Caco-2 (cell line): ENCODE measurements around the gene PNMA1. TPM values are rescaled to one million over a fixed set of nuclear protein-coding genes. Genes with fewer than 3 reads are reported as not detected.

ENCODE experiments used
- BruUV-seq: library from RNA; stranded (reverse); fragments of 400-500 nt; replicated peaks from 2 replicates; lab custom pipeline; 2021; lab: Mats Ljungman, UMichigan
- CTCF ChIA-PET: fragments of 300-600 bp; sonication (Branson Sonifier 250); formaldehyde crosslinking; loops from one replicate; lab custom pipeline; 2022; ENCODE audit warnings: antibody characterized with exemption; lab: Charles Lee
- POLR2A ChIA-PET: fragments of 300-600 bp; sonication (Branson Sonifier 250); formaldehyde crosslinking; loops from one replicate; lab custom pipeline; 2022; ENCODE audit warnings: antibody characterized with exemption; lab: Charles Lee
- DNase-seq, 2 experiments: peaks; one replicate each; pipeline versions ENCODE4 v3.0.0 to v3.0.0-alpha.2; 2020 to 2022
- H3K27me3 ChIP-seq: replicated peaks from 2 replicates; pipeline ENCODE4 v1.6.0; 2011; ENCODE audit warnings: low read length; ENCODE audit not compliant: control insufficient read depth, insufficient read depth
- H3K36me3 ChIP-seq: 2 replicates; pipeline ENCODE4 v1.5.1; 2011; ENCODE audit warnings: low read length; ENCODE audit not compliant: control insufficient read depth, insufficient read depth
- H3K4me1 ChIP-seq: fragments of 250-450 bp; sonication (Bioruptor Pico); 2 replicates; pipeline ENCODE4 v1.5.1; 2020; ENCODE audit warnings: mild to moderate bottlenecking
- H3K4me3 ChIP-seq: 2 replicates; pipeline ENCODE4 v1.5.1; 2011; ENCODE audit warnings: low read depth, mild to moderate bottlenecking, control low read depth, low read length
- H3K9me3 ChIP-seq: fragments of 250-450 bp; sonication (Bioruptor Pico); 2 replicates; pipeline ENCODE4 v1.5.1; 2020; ENCODE audit warnings: mild to moderate bottlenecking, moderate library complexity
- H3K27ac Mint-ChIP-seq: one replicate; pipeline ENCODE4 v1.8.0; 2022; ENCODE audit warnings: mixed read lengths; ENCODE audit not compliant: unreplicated experiment
- H3K27me3 Mint-ChIP-seq: one replicate; pipeline ENCODE4 v1.8.0; 2022; ENCODE audit warnings: mixed read lengths; ENCODE audit not compliant: insufficient read depth, unreplicated experiment
- H3K36me3 Mint-ChIP-seq: one replicate; pipeline ENCODE4 v1.8.0; 2022; ENCODE audit warnings: mild to moderate bottlenecking, mixed read lengths; ENCODE audit not compliant: insufficient read depth, unreplicated experiment
- H3K4me1 Mint-ChIP-seq: one replicate; pipeline ENCODE4 v1.8.0; 2022; ENCODE audit warnings: low read depth, mixed read lengths; ENCODE audit not compliant: unreplicated experiment
- H3K4me3 Mint-ChIP-seq: one replicate; pipeline ENCODE4 v1.8.0; 2022; ENCODE audit warnings: mild to moderate bottlenecking, moderate library complexity, mixed read lengths; ENCODE audit not compliant: unreplicated experiment
- H3K9me3 Mint-ChIP-seq: one replicate; pipeline ENCODE4 v1.8.0; 2022; ENCODE audit warnings: mixed read lengths; ENCODE audit not compliant: unreplicated experiment
- intact Hi-C: fragments of 100-400 bp; cut with micrococcal nuclease; formaldehyde crosslinking; loops from one replicate; pipeline ENCODE4 v1.10.0; 2022; ENCODE audit not compliant: unreplicated experiment
- total RNA-seq: library from RNA; stranded (reverse); gene quantifications from 2 replicates; pipeline ENCODE4 v1.2.3, GENCODE V29; 2022
- TF ChIP-seq, protein P1 (sequence below), 2 experiments: fragments of 200-600 bp in 1 of 2; IDR thresholded peaks; 1 replicate in 1 of 2; 2 replicates in 1 of 2; pipeline versions ENCODE4 v1.5.1 to v1.8.0; 2011 to 2022; ENCODE audit warnings: antibody characterized with exemption in 1 of 2, control low read depth in 1 of 2, inconsistent platforms in 1 of 2, low read depth in 1 of 2, low read length in 1 of 2, mild to moderate bottlenecking in 1 of 2, moderate library complexity in 1 of 2; ENCODE audit not compliant: insufficient read depth in 1 of 2, severe bottlenecking in 1 of 2, unreplicated experiment in 1 of 2

Gene PNMA1
- total RNA-seq, 1 experiment from 2014 or later = 38.8 TPM

DNA sequence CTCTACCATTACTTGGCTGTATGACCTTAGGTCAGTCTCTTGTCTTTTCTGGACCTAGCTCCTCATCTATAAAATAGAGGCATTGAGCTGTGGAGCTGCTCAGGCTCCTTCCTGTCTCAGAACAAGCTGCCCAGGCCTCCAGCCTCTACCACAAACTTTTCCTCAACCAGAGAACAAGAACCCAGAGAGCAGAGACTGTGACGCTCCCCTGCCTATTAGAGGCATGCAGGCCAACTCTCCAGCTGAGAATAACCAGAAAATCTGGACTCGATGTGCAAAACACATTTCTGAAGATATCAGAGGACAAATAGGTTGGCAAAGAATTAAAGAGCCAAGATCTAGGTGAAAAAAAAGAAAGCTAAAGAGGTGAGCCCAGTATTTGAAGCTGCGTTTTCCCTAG, 17.8 kb upstream of the PNMA1 start:
- Mint-ChIP-seq H3K27ac (no peak overlapping the region), H3K27me3 (no peaks in the 10 kb centered on the region), H3K4me1 (peaks cover 5% of the 10 kb centered on the region), H3K36me3 (peaks cover 71% of the 10 kb centered on the region), H3K4me3 (no peak overlapping the region), H3K9me3 (no peaks in the 10 kb centered on the region)
- DNase-seq = no peak
- intact Hi-C loops = no loop called here
- peaks cover 5% of the 10 kb centered on the region for H3K36me3 ChIP-seq
- H3K4me3 ChIP-seq = no peak overlapping the region
- H3K9me3 ChIP-seq = no peaks in the 10 kb centered on the region
- no peaks in the 10 kb centered on the region for H3K27me3 ChIP-seq
- ChIA-PET CTCF (interaction anchor here (1.0 to 4.2 kb wide), 3 partner anchors 11 to 27 kb away, joined by 3 to 30 read pairs (median 3); a partner anchor contains a TSS), POLR2A (interaction anchor here (1.0 kb wide), 1 partner anchor 26 kb away, joined by 3 read pairs; no protein-coding TSS in a partner anchor)
- H3K4me1 ChIP-seq = peaks cover 21% of the 10 kb centered on the region
- TF ChIP-seq, protein P1, sequence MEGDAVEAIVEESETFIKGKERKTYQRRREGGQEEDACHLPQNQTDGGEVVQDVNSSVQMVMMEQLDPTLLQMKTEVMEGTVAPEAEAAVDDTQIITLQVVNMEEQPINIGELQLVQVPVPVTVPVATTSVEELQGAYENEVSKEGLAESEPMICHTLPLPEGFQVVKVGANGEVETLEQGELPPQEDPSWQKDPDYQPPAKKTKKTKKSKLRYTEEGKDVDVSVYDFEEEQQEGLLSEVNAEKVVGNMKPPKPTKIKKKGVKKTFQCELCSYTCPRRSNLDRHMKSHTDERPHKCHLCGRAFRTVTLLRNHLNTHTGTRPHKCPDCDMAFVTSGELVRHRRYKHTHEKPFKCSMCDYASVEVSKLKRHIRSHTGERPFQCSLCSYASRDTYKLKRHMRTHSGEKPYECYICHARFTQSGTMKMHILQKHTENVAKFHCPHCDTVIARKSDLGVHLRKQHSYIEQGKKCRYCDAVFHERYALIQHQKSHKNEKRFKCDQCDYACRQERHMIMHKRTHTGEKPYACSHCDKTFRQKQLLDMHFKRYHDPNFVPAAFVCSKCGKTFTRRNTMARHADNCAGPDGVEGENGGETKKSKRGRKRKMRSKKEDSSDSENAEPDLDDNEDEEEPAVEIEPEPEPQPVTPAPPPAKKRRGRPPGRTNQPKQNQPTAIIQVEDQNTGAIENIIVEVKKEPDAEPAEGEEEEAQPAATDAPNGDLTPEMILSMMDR (IDR thresholded peaks at IDR 0.05; ENCODE audit: insufficient read depth in 1 of 2, low read depth in 1 of 2, low read length in 1 of 2, severe bottlenecking in 1 of 2, unreplicated experiment in 1 of 2) = no peak
- no TSS peak for BruUV-seq

DNA sequence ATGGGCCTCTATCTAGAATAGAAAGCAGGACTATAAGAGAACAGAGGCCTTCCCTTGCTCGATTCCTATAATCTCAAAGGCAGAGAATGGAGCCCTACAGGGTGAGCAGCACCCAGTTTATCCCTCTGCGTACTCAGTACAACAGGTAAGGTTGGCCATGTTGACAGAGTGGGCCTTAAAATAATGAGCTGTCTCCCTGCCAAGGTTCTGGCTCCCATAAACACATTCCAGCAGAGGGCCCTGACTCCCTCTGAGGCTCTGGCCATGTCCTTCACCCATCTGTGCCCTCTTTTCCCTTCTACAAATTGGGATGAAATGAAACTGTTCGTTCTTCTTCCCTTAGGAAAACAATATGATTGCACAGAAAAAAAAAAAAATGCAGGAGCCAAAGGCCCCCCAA, 16.9 kb upstream of the PNMA1 start:
- Mint-ChIP-seq H3K27me3 (no peaks in the 10 kb centered on the region), H3K27ac (no peak overlapping the region), H3K36me3 (peaks cover 67% of the 10 kb centered on the region), H3K4me3 (no peak overlapping the region), H3K4me1 (peaks cover 5% of the 10 kb centered on the region), H3K9me3 (no peaks in the 10 kb centered on the region)
- no peaks in the 10 kb centered on the region for H3K9me3 ChIP-seq
- no peaks in the 10 kb centered on the region for H3K27me3 ChIP-seq
- intact Hi-C loops = no loop called here
- BruUV-seq = no TSS peak
- DNase-seq = no peak
- POLR2A ChIA-PET = interaction anchor here (1.0 kb wide), 1 partner anchor 27 kb away, joined by 3 read pairs; no protein-coding TSS in a partner anchor
- H3K4me3 ChIP-seq = no peak overlapping the region
- CTCF ChIA-PET = interaction anchor here (0.6 to 4.2 kb wide), 4 partner anchors 12 to 219 kb away, joined by 3 to 30 read pairs (median 3); partner anchors contain the start of genes COQ6 and FAM161B
- TF ChIP-seq, protein P1 (IDR thresholded peaks at IDR 0.05; ENCODE audit: insufficient read depth in 1 of 2, low read depth in 1 of 2, low read length in 1 of 2, severe bottlenecking in 1 of 2, unreplicated experiment in 1 of 2) = peak in 1 of 2 experiments; percentile 16
- peaks cover 5% of the 10 kb centered on the region for H3K36me3 ChIP-seq
- peaks cover 21% of the 10 kb centered on the region for H3K4me1 ChIP-seq

DNA sequence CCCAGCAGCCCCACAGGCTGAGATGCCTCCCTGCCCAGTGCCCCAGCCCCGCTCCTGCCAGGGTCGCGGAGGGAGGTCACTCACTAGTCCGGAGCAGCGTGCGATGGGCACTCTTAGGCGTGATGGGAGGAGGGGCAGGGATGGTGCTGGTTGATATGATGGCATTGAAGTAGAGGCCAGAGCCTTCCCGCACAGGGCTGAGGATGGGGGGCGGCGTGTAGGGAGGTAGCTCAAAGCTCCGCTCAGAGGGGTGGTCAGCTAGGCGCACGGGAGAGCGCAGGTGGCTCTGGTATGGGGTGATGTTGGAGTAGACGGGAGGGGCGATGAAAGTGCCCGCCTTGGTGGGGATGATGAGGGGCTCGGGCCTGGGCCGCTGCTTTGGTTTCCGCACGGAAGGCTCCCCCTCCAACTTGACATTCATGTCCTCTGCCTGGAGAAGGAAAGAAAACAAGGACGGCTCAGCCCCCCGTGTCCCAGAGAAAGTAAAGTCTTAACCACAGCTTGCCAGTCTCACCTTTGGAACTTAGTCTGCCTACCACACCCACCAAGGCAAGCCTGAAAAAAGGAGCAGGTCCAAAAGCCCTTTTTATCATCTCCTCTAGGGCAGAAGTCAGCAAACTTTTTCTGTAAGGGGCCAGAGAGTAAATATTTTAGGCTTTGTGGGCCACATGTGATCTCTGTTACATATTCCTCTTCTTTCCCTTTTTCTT, 15.5 kb upstream of the PNMA1 start:
- H3K4me3 ChIP-seq = no peak overlapping the region
- no TSS peak for BruUV-seq
- Mint-ChIP-seq H3K4me3 (no peak overlapping the region), H3K4me1 (peaks cover 5% of the 10 kb centered on the region), H3K27me3 (no peaks in the 10 kb centered on the region), H3K9me3 (no peaks in the 10 kb centered on the region), H3K27ac (no peak overlapping the region), H3K36me3 (peaks cover 67% of the 10 kb centered on the region)
- peaks cover 21% of the 10 kb centered on the region for H3K4me1 ChIP-seq
- POLR2A ChIA-PET = no interaction called here
- no peaks in the 10 kb centered on the region for H3K27me3 ChIP-seq
- no peaks in the 10 kb centered on the region for H3K9me3 ChIP-seq
- DNase-seq = no peak
- intact Hi-C loops = no loop called here
- peaks cover 6% of the 10 kb centered on the region for H3K36me3 ChIP-seq
- CTCF ChIA-PET = interaction anchor here (0.8 to 2.2 kb wide), 10 partner anchors 12 to 122 kb away, joined by 4 to 68 read pairs (median 11); partner anchors contain the start of gene PTGR2
- TF ChIP-seq, protein P1 (IDR thresholded peaks at IDR 0.05; ENCODE audit: insufficient read depth in 1 of 2, low read depth in 1 of 2, low read length in 1 of 2, severe bottlenecking in 1 of 2, unreplicated experiment in 1 of 2) = no peak
